WI38 (cell line): ENCODE data around the gene RALY.

Source experiments
- H3K4me3 ChIP-seq: 2 replicates; pipeline ENCODE4 v1.5.1; 2011; ENCODE audit warnings: low read depth, mild to moderate bottlenecking, control low read depth, low read length
- TF ChIP-seq, protein P1 (sequence below): IDR thresholded peaks from 2 replicates; pipeline ENCODE4 v1.5.1; 2012; ENCODE audit warnings: low read depth, mild to moderate bottlenecking, control low read depth, low read length

The RALY gene

GRCh38 chr20:34060970-34061369 lies 67.3 kb downstream of the RALY start:
- H3K4me3 ChIP-seq: no peak overlapping the region
- TF ChIP-seq, protein P1, sequence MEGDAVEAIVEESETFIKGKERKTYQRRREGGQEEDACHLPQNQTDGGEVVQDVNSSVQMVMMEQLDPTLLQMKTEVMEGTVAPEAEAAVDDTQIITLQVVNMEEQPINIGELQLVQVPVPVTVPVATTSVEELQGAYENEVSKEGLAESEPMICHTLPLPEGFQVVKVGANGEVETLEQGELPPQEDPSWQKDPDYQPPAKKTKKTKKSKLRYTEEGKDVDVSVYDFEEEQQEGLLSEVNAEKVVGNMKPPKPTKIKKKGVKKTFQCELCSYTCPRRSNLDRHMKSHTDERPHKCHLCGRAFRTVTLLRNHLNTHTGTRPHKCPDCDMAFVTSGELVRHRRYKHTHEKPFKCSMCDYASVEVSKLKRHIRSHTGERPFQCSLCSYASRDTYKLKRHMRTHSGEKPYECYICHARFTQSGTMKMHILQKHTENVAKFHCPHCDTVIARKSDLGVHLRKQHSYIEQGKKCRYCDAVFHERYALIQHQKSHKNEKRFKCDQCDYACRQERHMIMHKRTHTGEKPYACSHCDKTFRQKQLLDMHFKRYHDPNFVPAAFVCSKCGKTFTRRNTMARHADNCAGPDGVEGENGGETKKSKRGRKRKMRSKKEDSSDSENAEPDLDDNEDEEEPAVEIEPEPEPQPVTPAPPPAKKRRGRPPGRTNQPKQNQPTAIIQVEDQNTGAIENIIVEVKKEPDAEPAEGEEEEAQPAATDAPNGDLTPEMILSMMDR: no peak

DNA sequence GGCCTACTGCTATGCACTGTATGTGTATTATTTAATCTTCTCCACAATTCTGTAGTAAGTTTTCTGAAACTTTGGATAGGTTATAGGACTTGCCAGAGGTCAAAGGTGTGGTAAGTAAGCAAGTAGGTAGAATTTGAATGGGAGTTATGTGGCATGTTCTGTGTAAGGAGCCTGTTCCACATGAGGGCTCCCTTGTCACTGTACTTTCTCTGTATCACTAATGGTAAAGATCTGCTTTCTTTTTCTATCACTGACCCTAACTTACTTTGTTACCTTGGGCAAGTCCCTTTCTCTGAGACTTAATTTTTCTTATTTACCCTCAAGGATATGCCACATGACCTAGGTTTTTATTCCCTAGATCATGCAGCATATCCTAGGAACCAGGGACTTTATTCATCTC lies 68.0 kb downstream of the RALY start:
- TF ChIP-seq, protein P1: no peak
- no peak overlapping the region for H3K4me3 ChIP-seq

- TF ChIP-seq, protein P1: no peak
Observed at GRCh38 chr20:34062570-34063482, 69.1 kb downstream of the RALY start.

GRCh38 chr20:34064286-34064685 lies 70.6 kb downstream of the RALY start:
- TF ChIP-seq, protein P1: no peak
- no peak overlapping the region for H3K4me3 ChIP-seq

More at GRCh38 chr20:34062570-34063482, 69.1 kb downstream of the RALY start:
- H3K4me3 ChIP-seq: no peak overlapping the region

DNA sequence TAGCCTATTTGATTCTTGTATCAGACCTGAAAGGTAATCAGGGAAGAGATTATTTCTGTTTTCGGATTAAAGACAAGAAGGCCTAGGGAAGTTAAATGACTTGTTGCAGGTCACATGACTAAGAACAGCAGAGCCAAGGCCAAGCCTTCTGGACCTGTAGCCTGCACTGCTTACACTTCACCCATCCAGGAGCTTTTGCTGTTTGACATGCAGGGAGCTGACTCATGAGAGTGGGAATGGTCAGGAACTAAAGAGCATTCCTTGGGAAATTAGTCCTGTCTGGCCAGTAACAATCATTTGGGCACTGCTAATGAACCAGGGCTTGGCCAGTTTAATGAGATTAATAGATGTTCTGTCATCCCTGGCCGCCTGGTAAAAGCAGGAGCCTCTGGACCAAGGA lies 71.5 kb downstream of the RALY start:
- TF ChIP-seq, protein P1: no peak

DNA sequence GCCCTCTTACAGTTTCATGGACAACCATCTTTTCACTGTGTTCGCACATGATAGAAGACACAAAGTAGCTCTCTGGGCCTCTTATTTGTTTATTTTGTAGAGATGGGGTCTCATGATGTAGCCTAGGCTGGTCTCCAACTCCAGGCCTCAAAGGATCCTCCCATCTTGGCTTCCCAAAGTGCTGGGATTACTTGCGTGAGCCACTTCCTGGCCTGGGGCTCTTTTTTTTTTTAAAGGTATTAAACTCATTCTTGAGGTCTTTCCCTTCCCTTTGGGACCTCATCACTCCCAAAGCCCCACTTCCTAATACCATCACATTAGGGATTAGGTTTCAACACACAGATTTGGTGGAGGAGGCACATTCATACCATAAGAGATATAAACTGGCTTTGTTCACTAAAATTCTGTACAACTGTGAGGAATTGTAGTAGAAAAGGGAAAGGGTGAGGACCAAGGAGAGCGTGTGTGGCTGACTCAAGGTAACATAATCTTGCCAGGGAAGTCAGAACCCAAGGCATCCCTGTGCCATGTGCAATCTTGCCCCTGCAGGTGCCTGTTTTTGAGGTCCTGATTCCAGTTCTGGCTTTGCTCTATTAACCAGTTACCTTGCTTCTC lies 72.9 kb downstream of the RALY start:
- TF ChIP-seq, protein P1: no peak
- H3K4me3 ChIP-seq: no peak overlapping the region

More for the DNA sequence above, 71.5 kb downstream of the RALY start:
- H3K4me3 ChIP-seq: no peak overlapping the region

DNA sequence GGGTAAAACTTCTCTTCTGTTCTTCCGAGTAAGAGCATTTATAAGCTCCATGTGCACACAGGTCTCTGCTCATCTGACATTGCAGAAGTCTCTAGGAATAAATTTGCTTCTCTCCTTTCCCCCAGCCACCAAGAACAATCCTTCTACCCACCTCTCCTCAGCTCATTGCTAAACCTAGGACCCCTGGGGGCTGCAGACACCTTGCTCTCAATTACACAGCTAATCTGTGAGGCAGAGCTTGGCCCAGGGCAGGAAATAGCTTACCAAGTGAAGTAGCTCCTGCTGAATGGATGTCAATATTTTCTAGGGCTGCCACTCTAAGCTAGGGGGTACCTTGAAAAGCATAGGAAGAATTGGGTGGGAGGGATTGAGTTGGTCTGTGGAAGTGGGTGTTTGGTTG lies 74.3 kb downstream of the RALY start:
- TF ChIP-seq, protein P1: no peak
- H3K4me3 ChIP-seq: no peak overlapping the region
